GM19035 (cell line): ENCODE data around the gene BUD13.
"Not testable (repeated sequence)": the region's sequence is repeated elsewhere in the genome, so short reads cannot be mapped to it uniquely, and the experiment has no call there.

Source experiments
- ATAC-seq: cut with Tn5 transposase; IDR thresholded peaks from one replicate; pipeline ENCODE4 v1.9.1; 2021; ENCODE audit not compliant: unreplicated experiment

Gene BUD13

DNA sequence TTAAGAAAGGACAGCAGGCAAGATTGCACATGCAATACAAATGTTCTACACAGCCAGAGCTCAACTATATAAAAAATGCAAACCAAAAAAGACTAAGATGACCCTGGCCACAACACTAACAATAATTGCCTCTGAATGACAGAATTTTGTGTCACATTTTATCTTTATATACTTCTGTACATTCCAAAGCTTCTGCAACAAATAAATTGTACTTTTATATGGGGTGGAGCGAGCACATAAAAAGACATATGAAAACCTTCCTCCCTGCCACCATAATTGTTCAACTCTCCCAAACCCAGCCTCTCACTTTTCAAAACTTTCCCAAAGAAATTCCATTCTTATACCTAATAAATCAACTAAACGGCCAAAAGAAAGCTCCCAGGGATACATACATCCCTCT is 10.7 kb downstream of the BUD13 start:
- ATAC-seq, result no peak

DNA sequence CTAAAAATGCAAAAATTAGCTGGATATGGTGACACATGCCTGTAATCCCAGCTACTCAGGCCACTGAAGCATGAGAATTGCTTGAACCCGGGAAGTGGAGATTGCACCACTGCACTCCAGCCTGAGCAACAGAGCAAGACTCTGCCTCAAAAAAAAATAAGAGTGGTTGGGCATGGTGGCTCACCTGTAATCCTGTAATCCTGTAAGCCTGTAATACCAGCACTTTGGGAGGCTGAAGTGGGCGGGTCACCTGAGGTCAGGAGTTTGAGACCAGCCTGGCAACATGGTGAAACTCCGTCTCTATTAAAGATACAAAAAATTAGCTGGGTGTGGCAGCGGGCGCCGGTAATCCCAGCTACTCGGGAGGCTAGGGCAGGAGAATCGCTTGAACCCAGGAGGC is 16.7 kb downstream of the BUD13 start:
- ATAC-seq, result not testable (repeated sequence)

DNA sequence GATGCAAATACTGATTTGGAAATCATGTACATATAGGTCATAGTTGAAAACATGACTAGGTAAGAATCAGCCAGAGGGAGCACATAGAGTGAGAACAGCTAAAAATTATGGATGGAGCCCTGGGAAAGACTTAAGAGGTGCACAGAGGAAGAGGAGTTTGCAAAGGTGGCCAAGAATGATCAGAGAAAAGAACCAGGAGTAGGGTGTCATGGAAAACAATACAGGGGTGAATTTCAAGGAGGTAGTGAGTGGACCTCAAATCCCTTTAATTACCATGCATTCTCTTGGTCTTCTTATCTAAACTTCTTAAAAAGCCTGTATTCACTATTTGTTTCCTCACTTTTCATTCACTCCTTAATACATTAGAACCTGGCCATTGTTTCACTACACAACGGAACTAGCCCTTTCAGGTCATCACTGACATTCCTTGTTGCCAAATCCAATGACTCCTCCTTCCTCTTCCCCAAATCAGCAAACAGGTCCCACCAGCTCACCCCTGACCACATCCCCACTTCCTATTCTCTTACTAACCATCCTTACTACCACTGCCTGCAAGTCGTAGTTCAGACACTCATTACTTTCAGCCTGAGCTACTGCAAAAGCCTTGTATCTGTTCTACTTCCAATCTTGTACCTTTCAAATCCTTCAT is 22.6 kb downstream of the BUD13 start:
- ATAC-seq, result no peak

GRCh38 chr11:116742104-116742503 is 30.7 kb downstream of the BUD13 start:
- no peak for ATAC-seq

GRCh38 chr11:116740741-116741140 is 32.0 kb downstream of the BUD13 start:
- ATAC-seq, result no peak

DNA sequence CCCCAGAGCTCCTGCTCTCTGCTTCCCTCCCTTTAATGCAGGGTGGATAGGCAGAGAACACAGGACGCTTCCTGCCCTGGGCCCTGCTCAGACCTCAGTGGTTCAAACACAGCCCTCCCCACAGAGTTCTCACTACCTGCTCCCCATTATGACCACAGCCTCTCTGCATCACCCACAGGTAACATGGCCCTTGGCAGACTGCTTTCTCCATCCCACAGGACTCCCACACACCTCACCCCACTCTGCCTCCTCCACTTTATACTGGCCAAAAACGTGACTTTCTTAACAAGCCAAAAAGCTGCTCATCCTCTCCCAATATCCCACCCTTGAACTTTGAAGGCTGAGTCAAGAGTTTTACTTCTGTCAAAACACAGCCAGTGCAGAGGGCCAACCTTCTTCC is 33.8 kb downstream of the BUD13 start:
- ATAC-seq, result no peak

DNA sequence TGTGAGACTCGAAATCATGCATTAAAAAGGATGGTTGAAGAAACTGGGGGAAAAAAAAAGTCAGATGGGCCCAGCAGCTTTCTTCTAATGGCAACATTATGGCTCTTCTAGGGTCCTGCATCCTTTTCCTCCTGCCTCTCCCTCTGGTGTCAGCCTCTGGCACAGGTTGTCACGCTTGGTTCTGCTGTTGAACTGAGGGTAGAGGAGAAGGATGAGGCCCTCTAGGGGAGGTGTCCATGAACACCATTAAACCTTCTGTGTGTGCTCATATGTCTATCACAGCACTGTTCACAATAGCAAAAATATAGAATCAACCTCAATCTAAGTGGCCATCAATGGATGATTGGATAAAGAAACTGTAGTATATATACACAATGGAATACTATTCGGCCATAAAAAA is 36.0 kb downstream of the BUD13 start:
- no peak for ATAC-seq

DNA sequence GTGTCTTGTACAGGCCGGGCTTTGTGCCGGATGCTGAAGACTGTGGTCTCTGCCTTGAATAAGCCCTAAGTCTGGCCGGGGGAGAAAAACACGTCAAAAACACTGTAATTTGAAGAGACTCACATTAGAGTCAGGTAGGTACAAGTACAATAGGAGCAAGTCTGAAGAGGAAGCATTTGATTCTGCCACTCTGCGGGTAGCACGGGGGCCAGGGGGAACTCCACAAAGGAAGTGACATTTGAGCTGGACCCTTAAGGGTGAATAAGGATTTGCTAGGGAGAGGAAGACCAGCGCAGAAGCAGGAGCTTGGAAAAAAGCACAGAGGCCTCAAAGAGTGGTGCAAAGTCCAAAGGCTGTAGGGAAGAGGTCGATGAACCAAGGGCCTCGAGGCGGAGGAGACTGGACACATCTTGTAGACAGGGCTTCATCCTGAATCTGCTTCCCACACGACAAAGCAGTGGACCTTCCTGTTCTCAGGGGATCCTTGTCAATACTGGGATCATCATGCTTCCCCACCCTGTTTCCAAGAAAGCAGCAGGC is 38.7 kb downstream of the BUD13 start:
- ATAC-seq, result no peak

DNA sequence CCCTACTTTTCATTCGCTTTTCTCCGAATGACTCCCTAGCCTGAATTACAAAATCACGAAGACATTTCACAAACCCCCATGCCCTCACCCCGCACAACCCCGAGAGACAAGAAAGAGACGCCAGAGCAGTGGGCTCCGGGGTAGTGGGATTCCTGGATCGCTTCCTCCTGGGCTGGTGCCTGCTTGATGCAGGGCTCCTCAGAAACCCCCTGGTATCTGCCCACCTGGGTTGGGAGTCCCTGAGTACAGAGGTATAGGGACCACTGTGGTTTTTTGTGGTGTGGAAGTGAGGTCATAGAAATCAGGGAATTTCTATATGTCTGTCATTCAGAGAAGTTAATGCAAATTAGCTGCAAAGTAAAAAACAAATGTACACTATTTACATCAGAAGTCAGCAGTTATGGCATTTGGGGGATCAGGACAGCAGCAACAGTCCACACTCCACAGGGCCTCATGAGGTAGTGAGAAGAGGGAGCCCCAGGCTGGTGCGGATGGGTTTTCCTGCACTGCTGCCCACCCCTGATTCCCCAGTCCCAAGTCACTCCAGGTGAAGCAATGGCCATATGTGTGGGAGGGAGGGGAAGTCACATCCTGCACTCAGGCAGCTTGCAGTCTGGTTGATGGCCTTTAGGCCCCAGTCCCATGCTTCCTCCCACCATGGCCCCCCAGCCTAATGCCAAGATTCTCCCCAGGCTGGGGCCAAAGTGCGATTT is 39.6 kb downstream of the BUD13 start:
- ATAC-seq, result peak; percentile 51

DNA sequence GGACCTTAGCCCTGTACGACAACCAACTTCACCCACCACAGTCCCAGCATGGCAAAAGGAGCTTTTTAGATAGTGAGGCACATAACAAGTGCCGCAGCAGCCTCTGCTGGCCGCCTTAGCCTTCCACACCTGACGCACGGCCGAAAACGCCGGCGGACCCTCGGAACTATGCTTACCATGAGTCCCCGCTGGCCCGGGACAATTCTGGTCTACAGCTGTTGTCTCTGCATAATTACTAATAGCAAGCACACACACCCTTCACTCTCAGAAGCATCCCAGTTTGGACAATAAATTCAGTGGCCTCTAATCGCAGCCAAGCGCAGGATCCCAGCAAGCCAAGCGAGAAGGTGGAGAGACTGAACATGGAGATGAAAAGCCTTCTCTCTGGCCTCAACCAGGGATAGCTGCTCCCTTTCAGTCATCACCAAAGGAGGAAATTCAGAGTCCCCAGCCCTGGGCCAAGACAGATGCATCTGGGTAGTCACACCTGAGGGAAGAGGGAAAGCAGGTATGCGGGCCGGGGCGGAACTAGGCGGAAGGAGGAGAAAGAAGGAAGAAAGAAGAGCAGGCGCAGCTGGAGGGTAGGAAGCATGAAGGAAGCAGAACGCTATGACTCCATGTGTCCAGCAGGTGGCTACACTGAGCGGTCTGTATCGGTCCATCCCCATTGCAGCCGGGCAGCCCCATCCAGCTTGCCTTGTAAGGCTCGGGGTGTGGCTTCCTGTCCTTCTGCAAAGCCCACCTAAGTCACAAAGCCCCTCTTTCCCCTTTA is 40.3 kb downstream of the BUD13 start:
- peak; percentile 85 for ATAC-seq

DNA sequence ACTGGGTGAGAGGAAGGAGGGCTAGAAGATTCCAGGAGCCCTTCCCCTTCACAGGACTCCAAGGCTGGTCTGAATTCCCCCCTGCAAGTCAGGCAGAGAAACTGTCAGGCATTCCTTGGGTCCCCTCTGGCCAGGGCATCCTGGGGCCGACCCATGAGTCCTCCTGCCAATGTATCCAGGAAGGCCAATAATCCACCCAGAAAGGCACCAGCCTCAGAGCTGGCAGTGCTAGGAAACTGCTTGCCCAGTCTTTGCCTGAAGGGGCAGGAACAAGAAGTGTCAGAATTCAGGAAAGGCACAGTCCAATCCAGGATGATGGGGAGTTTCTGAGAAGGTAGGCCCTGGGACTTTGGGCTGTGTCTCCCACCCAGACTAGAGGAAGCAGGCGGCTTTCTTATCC is 41.0 kb downstream of the BUD13 start:
- ATAC-seq, result no peak

GRCh38 chr11:116731097-116731761 is 41.6 kb downstream of the BUD13 start:
- ATAC-seq, result no peak

DNA sequence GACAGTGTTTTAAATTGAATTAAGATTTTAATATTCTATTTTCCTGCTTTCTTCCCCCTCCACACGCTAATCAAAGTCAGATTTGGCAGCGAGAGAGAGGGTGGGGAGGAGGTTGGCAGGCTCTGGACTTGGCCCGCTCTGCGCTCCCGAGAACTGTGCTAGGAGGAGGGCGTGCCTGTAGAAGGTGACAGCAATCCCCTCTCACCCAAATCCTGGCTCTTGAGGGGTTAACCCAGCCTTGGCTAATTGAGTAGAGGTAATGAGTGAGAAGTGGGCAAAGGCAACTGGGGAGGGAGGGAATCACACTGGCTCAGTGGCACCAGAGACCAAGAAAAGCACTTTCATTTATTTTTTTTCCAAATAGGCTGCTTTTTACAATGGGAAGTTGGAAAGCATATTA is 42.2 kb downstream of the BUD13 start:
- ATAC-seq, result no peak

DNA sequence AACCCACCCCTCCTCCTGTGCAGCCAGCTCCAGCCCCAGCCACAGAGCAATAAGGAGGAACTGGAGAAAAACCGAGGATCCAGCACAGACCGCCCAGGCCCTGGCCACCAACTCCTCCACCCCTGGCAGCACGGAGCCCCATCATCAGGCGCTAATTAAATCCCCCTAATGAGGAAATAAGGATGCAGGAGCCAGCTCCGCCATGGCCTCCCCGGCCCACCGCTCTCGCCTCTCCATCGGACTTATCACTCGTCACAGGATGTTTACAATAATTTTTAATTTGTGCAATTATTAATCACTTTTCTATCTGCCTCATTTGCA is 42.6 kb downstream of the BUD13 start:
- no peak for ATAC-seq

GRCh38 chr11:116729501-116730240 is 43.1 kb downstream of the BUD13 start:
- no peak for ATAC-seq

- ATAC-seq, result no peak
Measured at GRCh38 chr11:116727990-116728389, 44.8 kb downstream of the BUD13 start.

GRCh38 chr11:116725434-116726221 is 47.2 kb downstream of the BUD13 start:
- ATAC-seq, result no peak

- ATAC-seq, result no peak
Measured at GRCh38 chr11:116724813-116725212, 48.0 kb downstream of the BUD13 start.

DNA sequence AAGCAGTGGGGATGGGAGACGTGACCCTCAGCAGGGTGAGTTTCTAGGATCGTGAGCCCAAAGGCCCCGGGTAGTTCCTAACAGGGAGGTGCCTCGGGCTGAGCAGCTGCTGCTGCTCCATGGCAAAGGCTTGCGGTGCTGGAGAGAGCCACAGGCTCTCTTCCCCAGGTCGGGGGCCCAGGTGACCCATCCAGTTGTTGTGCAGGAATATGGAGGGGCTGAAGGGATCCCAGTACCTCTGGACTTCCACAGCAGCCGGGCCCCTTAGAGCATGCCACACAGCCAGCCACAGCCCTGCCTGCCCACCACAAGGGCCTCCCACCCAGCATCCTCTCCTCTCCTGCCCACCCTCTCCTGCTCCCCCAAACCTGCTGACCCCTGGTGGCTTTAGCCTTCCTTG is 49.3 kb downstream of the BUD13 start:
- no peak for ATAC-seq

DNA sequence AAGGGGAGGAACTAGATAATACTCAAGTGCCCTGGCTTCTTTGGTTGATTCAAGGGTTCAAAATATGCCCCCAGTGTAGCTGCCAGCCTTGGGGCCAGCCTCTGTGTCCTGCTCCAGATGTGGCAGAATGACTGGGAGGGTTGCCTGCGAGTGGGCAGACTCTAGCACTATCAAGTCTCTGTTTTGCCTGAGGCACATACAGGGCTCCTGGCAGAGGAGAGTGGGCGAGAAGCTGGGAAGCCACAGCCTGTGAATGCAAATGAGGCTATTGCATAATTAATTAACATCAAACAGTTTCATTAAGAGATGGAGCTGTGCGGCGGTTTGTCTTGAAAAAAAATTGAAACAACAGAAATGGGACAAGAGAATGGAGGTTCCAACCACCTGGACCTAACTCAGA is 50.8 kb downstream of the BUD13 start:
- ATAC-seq, result no peak
